Measurements from ENCODE around the gene ST3GAL3.

GRCh38 chr1:43699281-43699680, 8.1 kb upstream of the ST3GAL3 start:
- TF ChIP-seq CTCF (IDR thresholded peaks at IDR 0.05), result no peak
- no peak for TF ChIP-seq E2F5 (CRISPR knock-in tag; IDR thresholded peaks at IDR 0.05)
- no peak for TF ChIP-seq ATF1 (CRISPR knock-in tag; IDR thresholded peaks at IDR 0.05)
- no peak for TF ChIP-seq ATF3 (CRISPR knock-in tag; conservative IDR thresholded peaks at IDR 0.05)
- no peak for TF ChIP-seq NR3C1 (CRISPR knock-in tag; conservative IDR thresholded peaks at IDR 0.05; ENCODE audit: low read depth)
- TF ChIP-seq ZNF138 (CRISPR knock-in tag; conservative IDR thresholded peaks at IDR 0.05), result no peak
- no peak for TF ChIP-seq MAX (CRISPR knock-in tag; IDR thresholded peaks at IDR 0.05)
- TF ChIP-seq ZNF121 (CRISPR knock-in tag; IDR thresholded peaks at IDR 0.05), result no peak
- no peak for TF ChIP-seq ESRRA (CRISPR knock-in tag; IDR thresholded peaks at IDR 0.05; ENCODE audit: borderline replicate concordance)
- TF ChIP-seq ZNF263 (CRISPR knock-in tag; IDR thresholded peaks at IDR 0.05; ENCODE audit: low read depth), result no peak
- no peak for TF ChIP-seq IRF1 (CRISPR knock-in tag; IDR thresholded peaks at IDR 0.05)
- no peak for TF ChIP-seq TEAD1 (CRISPR knock-in tag; IDR thresholded peaks at IDR 0.05)
- no peak for TF ChIP-seq TEAD4 (CRISPR knock-in tag; IDR thresholded peaks at IDR 0.05)
- no peak for TF ChIP-seq ZBTB43 (CRISPR knock-in tag; IDR thresholded peaks at IDR 0.05)

Measured in WTC11 (cell line).